Endometrium (tissue), 2 donors: ENCODE data around the gene PDXDC1.
"Not testable (repeated sequence)": the region's sequence is repeated elsewhere in the genome, so short reads cannot be mapped to it uniquely, and the experiment has no call there.

ENCODE experiments used
- FAIRE-seq: peaks from 2 replicates; lab custom pipeline; 2012; peaks lifted over from hg19 to GRCh38; lab: Jason Lieb, UNC
- donor health status: control.
- donor health status: control.

PDXDC1 gene

GRCh38 chr16:15159671-15160070, 184.8 kb downstream of the PDXDC1 start:
- not testable (repeated sequence) for FAIRE-seq

- FAIRE-seq = not testable (repeated sequence)
These were observed 185.7 kb downstream of the PDXDC1 start for GRCh38 chr16:15160571-15160970.

GRCh38 chr16:15163055-15163454, 188.2 kb downstream of the PDXDC1 start:
- FAIRE-seq = not testable (repeated sequence)

- not testable (repeated sequence) for FAIRE-seq
These were observed 191.4 kb downstream of the PDXDC1 start for GRCh38 chr16:15166177-15166576.

GRCh38 chr16:15168303-15168702, 193.5 kb downstream of the PDXDC1 start:
- not testable (repeated sequence) for FAIRE-seq

GRCh38 chr16:15168953-15169652, 194.3 kb downstream of the PDXDC1 start:
- not testable (repeated sequence) for FAIRE-seq

GRCh38 chr16:15179909-15180308, 205.1 kb downstream of the PDXDC1 start:
- not testable (repeated sequence) for FAIRE-seq

GRCh38 chr16:15180946-15181345, 206.1 kb downstream of the PDXDC1 start:
- FAIRE-seq = not testable (repeated sequence)

- not testable (repeated sequence) for FAIRE-seq
These were observed 209.2 kb downstream of the PDXDC1 start for GRCh38 chr16:15184000-15184399.
